C4-2B (cell line): ENCODE results near the gene STX8.

ENCODE experiments used
- CTCF ChIP-seq: fragments of 450-650 bp; conservative IDR thresholded peaks from 2 replicates; pipeline ENCODE4 v1.5.1; 2017; ENCODE audit warnings: mild to moderate bottlenecking
- ZFX ChIP-seq: fragments of 450-650 bp; IDR thresholded peaks from 2 replicates; pipeline ENCODE4 v1.6.1; 2017

- TF ChIP-seq CTCF (no peak), ZFX (no peak)
Observed at GRCh38 chr17:9371019-9371418, 204.6 kb downstream of the STX8 start.
